ENCODE data around the gene ARHGAP26. TPM values are rescaled to one million over a fixed set of nuclear protein-coding genes. Genes with fewer than 3 reads are reported as not detected.

The ARHGAP26 gene
- total RNA-seq, 1 donor: 1.7 TPM

- no peak overlapping the region for H3K4me3 ChIP-seq (ENCODE audit: low read depth, low read length)
- no peak for DNase-seq (ENCODE audit: low read depth)
- TF ChIP-seq, protein P1, sequence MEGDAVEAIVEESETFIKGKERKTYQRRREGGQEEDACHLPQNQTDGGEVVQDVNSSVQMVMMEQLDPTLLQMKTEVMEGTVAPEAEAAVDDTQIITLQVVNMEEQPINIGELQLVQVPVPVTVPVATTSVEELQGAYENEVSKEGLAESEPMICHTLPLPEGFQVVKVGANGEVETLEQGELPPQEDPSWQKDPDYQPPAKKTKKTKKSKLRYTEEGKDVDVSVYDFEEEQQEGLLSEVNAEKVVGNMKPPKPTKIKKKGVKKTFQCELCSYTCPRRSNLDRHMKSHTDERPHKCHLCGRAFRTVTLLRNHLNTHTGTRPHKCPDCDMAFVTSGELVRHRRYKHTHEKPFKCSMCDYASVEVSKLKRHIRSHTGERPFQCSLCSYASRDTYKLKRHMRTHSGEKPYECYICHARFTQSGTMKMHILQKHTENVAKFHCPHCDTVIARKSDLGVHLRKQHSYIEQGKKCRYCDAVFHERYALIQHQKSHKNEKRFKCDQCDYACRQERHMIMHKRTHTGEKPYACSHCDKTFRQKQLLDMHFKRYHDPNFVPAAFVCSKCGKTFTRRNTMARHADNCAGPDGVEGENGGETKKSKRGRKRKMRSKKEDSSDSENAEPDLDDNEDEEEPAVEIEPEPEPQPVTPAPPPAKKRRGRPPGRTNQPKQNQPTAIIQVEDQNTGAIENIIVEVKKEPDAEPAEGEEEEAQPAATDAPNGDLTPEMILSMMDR (IDR thresholded peaks at IDR 0.05; ENCODE audit: insufficient read depth, low read depth, low read length): no peak
Measured at GRCh38 chr5:142908659-142909058, 138.5 kb downstream of the ARHGAP26 start.

- no peak for DNase-seq (ENCODE audit: low read depth)
- no peak overlapping the region for H3K4me3 ChIP-seq (ENCODE audit: low read depth, low read length)
- TF ChIP-seq, protein P1 (IDR thresholded peaks at IDR 0.05; ENCODE audit: insufficient read depth, low read depth, low read length): no peak
Measured at GRCh38 chr5:142910128-142910527, 140.0 kb downstream of the ARHGAP26 start.

DNA sequence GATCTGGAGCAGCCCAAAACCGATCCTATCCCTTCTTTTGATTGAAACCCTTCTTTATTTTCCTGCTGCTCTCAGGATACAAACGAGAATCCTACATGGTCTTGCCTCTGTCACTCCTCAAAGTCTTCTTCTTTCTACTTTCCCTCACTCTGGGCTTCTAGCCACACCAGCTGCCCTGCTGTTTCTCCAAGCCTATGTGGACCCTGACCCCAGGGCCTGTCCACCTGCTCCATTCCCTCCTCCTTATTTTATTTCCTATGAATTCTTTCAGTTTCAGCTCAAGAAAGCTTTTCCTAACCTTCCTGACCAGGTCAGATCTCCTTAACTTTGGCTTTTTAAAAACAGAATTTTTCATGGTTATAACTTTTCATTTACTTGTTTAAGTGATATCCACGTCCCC lies 141.0 kb downstream of the ARHGAP26 start:
- TF ChIP-seq, protein P1 (IDR thresholded peaks at IDR 0.05; ENCODE audit: insufficient read depth, low read depth, low read length): no peak
- H3K4me3 ChIP-seq (ENCODE audit: low read depth, low read length): no peak overlapping the region
- DNase-seq (ENCODE audit: low read depth): no peak

DNA sequence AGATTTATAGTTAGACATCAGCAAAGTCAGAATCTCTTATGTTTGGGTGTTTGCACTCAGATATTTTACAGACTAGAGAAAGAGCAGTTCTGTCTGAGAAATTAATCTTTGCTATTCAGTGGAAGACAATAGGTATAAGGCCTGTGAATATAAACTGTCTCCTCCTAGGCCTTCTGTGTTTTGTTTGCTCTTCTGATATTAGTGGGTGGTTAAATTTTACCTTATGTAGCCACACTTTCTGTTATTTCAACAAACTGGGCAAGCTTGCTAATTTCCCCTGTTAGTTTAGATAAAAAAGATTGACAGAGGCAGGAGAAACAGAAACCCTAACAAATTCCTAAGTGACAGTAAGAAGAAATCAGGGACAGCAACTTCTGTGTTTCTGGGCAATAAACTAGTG lies 141.6 kb downstream of the ARHGAP26 start:
- TF ChIP-seq, protein P1 (IDR thresholded peaks at IDR 0.05; ENCODE audit: insufficient read depth, low read depth, low read length): no peak
- no peak overlapping the region for H3K4me3 ChIP-seq (ENCODE audit: low read depth, low read length)
- DNase-seq (ENCODE audit: low read depth): no peak

DNA sequence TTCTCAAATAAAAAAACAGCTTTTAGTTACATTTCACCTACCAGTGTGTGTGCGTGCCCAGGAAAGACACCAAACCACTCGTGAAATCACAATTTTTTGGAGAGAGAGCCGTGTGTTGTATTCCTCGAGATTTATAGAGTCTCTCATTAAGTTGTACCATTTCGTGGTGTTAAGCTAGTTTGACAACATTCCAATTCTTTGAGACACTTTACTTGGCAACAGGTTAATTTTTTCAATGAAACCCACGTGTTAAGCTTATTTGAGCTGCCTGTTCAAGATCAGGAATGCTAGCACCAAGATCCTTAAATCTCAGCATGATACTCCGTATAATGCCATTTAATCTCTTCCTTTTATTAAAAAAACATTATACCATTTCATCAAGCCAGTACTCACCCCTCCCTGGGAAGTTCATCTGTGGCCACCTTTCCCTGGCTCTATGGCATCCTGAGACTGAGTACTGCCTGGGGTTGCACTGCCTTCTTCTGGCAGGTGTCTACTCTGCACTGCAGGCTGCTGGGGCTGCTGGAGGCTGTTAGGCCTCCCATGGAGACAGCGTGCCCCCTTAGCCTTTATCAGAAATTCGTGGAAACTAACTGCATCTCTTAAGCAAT lies 143.7 kb downstream of the ARHGAP26 start:
- DNase-seq (ENCODE audit: low read depth): no peak
- no peak overlapping the region for H3K4me3 ChIP-seq (ENCODE audit: low read depth, low read length)
- TF ChIP-seq, protein P1 (IDR thresholded peaks at IDR 0.05; ENCODE audit: insufficient read depth, low read depth, low read length): no peak

GRCh38 chr5:142915038-142915437 lies 144.9 kb downstream of the ARHGAP26 start:
- no peak overlapping the region for H3K4me3 ChIP-seq (ENCODE audit: low read depth, low read length)
- no peak for DNase-seq (ENCODE audit: low read depth)
- TF ChIP-seq, protein P1 (IDR thresholded peaks at IDR 0.05; ENCODE audit: insufficient read depth, low read depth, low read length): no peak
